AG10803 (cell line): ENCODE measurements around the gene AKR1B15.

Source experiments
- DNase-seq: peaks from one replicate; pipeline ENCODE4 v3.0.0; 2010; ENCODE audit warnings: low read depth
- H3K4me3 ChIP-seq: 2 replicates; pipeline ENCODE4 v1.5.1; 2011; ENCODE audit warnings: mild to moderate bottlenecking, low read length, control low read depth
- CTCF ChIP-seq: conservative IDR thresholded peaks from 2 replicates; pipeline ENCODE4 v1.5.1; 2011; ENCODE audit warnings: mild to moderate bottlenecking, low read length, control low read depth, inconsistent platforms

Gene AKR1B15

GRCh38 chr7:134605978-134606923 lies 57.3 kb downstream of the AKR1B15 start:
- TF ChIP-seq CTCF, result peak; percentile 95
- H3K4me3 ChIP-seq, result no peak overlapping the region
- DNase-seq, result peak; percentile 50

- no peak for TF ChIP-seq CTCF
- no peak overlapping the region for H3K4me3 ChIP-seq
- DNase-seq, result no peak
Measured at GRCh38 chr7:134611611-134612151, 62.8 kb downstream of the AKR1B15 start.

GRCh38 chr7:134612197-134612596 lies 63.3 kb downstream of the AKR1B15 start:
- no peak overlapping the region for H3K4me3 ChIP-seq
- no peak for TF ChIP-seq CTCF
- no peak for DNase-seq

- H3K4me3 ChIP-seq, result no peak overlapping the region
- DNase-seq, result peak; percentile 97
- TF ChIP-seq CTCF, result peak; percentile 14; the same call in 1 of the 2 replicates
Measured at GRCh38 chr7:134613623-134614347, 64.9 kb downstream of the AKR1B15 start.

GRCh38 chr7:134616611-134617010 lies 67.7 kb downstream of the AKR1B15 start:
- no peak overlapping the region for H3K4me3 ChIP-seq
- no peak for DNase-seq
- no peak for TF ChIP-seq CTCF

- no peak for TF ChIP-seq CTCF
- no peak overlapping the region for H3K4me3 ChIP-seq
- DNase-seq, result peak; percentile 75
Measured at GRCh38 chr7:134618756-134619530, 70.0 kb downstream of the AKR1B15 start.
